AG04449 (cell line): ENCODE measurements around the gene HRC.
"Not testable (repeated sequence)": the region's sequence is repeated elsewhere in the genome, so short reads cannot be mapped to it uniquely, and the experiment has no call there.

ENCODE experiments used
- CTCF ChIA-PET: fragments of 350-600 bp; formaldehyde crosslinking; extraction: SDS; loops from one replicate; lab custom pipeline; 2021; ENCODE audit warnings: antibody characterized with exemption; lab: Yijun Ruan, JAX
- POLR2A ChIA-PET: fragments of 400-600, 350-600 bp; formaldehyde crosslinking; extraction: SDS; loops from one replicate; lab custom pipeline; 2020; ENCODE audit warnings: antibody characterized with exemption, inconsistent platforms; lab: Yijun Ruan, JAX
- DNase-seq: peaks from one replicate; pipeline ENCODE4 v3.0.0-alpha.2; 2010; ENCODE audit warnings: low read depth, low spot score
- H3K4me3 ChIP-seq: 2 replicates; pipeline ENCODE4 v1.5.1; 2011; ENCODE audit warnings: low read depth, mild to moderate bottlenecking, control low read depth, low read length
- TF ChIP-seq, protein P1 (sequence below): IDR thresholded peaks from one replicate; pipeline ENCODE4 v1.5.1; 2011; ENCODE audit warnings: mild to moderate bottlenecking, moderate library complexity, low read length, control low read depth, inconsistent platforms; ENCODE audit not compliant: insufficient read depth; ENCODE audit errors: missing control alignments

HRC gene

DNA sequence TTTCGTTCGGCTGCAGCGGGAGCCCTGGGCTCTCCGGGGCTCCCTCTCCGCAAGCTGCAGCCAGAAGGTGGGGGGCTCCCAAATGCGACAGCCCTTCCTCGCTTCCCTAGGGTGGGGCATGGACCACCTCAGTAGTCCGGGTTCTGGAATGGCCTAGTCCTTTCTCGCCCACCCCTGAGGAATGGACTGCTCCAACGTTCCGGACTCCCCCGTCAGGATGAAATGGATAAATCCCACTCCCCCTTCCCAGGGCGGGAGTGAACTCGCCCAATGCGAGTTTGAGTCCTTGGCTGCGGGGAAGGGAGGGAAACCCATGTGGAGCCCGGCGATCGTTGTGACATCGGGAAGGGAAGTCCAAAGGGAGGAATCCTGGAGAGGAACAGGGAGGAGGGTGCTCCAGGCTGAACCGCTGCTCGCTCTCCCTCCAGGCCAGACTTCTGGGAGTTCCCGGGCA, 5.5 kb downstream of the HRC start:
- TF ChIP-seq, protein P1, sequence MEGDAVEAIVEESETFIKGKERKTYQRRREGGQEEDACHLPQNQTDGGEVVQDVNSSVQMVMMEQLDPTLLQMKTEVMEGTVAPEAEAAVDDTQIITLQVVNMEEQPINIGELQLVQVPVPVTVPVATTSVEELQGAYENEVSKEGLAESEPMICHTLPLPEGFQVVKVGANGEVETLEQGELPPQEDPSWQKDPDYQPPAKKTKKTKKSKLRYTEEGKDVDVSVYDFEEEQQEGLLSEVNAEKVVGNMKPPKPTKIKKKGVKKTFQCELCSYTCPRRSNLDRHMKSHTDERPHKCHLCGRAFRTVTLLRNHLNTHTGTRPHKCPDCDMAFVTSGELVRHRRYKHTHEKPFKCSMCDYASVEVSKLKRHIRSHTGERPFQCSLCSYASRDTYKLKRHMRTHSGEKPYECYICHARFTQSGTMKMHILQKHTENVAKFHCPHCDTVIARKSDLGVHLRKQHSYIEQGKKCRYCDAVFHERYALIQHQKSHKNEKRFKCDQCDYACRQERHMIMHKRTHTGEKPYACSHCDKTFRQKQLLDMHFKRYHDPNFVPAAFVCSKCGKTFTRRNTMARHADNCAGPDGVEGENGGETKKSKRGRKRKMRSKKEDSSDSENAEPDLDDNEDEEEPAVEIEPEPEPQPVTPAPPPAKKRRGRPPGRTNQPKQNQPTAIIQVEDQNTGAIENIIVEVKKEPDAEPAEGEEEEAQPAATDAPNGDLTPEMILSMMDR, result no peak
- ChIA-PET CTCF (interaction anchor here (1.1 to 3.7 kb wide), 6 partner anchors 20 to 157 kb away, joined by 3 to 32 read pairs (median 14); partner anchors contain the start of genes GYS1 and LIN7B), POLR2A (interaction anchor here (2.1 kb wide), 1 partner anchor 35 kb away, joined by 4 read pairs; the partner anchor contains the start of gene LIN7B)
- no peak for DNase-seq
- H3K4me3 ChIP-seq, result peak overlapping the region; percentile 95

DNA sequence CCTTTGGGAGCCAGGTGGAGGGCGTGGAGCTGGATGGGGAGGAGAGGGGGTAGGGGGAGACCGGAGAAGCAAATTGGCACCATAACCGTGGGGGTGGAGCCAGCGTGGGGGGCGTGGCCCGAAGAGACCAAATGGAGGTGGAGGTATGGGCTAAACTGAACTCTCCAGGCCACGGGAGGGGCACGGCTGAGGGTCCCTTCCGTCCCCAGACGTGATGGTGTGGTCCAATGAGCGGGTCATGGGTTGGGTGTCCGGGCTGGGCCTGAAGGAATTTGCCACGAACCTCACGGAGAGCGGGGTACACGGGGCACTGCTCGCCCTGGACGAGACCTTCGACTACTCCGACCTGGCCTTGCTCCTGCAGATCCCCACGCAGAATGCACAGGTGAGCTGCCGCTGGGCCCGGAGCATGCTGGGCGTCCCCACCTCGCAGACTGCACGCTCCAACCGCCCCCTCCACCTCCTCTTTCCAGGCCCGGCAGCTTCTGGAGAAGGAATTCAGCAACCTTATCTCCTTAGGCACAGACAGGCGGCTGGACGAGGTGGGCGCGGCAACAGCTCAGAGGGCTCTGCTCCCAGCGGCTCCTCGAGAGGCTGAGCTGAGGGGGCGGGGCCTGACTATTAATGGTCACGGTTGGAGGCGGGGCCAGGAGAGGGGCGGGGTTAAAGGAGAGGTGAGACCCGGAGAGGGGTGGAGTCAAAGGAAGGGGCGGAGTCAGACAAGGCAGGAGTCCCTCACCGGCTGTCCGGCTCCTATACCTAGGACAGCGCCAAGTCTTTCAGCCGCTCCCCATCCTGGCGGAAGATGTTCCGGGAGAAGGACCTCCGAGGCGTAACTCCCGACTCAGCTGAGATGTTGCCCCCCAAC, 6.2 kb downstream of the HRC start:
- TF ChIP-seq, protein P1, result no peak
- H3K4me3 ChIP-seq, result peak overlapping the region; percentile 95
- ChIA-PET POLR2A (interaction anchor here (0.7 to 2.1 kb wide), 2 partner anchors 35 to 39 kb away, joined by 3 to 4 read pairs; partner anchors contain the start of gene LIN7B), CTCF (interaction anchor here (0.9 to 3.7 kb wide), 11 partner anchors 10 to 156 kb away, joined by 3 to 32 read pairs (median 5); partner anchors contain the start of genes GYS1 and LIN7B)
- no peak for DNase-seq

DNA sequence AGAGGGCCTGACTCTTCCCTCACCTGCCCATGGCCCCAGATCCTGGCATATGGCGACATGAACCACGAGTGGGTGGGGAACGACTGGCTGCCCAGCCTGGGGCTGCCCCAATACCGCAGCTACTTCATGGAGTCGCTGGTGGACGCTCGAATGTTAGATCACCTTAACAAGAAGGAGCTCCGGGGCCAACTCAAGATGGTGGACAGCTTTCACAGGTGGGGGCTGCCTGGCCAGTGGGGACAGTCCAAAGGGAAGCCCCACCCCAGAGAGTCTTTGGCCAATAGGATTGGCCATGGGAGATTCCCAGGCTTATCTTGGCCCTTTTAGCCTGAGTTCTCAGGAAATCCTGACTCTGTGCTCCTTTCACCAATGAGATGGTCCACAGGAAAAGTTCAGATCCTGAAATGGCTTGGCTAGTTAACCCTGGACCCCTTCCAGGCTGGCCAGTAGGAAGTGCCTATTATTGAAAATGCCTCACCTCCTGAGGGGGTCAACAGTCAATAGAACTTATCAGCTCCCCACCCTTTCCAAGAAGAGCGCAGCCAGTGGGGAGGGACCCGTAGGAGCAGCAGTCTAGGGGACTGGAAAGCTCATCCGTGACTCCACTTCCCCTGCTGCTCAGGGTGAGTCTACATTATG, 7.0 kb downstream of the HRC start:
- CTCF ChIA-PET, result interaction anchor here (0.7 to 3.7 kb wide), 11 partner anchors 9 to 148 kb away, joined by 3 to 32 read pairs (median 5); partner anchors contain the start of gene LIN7B
- no peak for DNase-seq
- TF ChIP-seq, protein P1, result no peak
- POLR2A ChIA-PET, result interaction anchor here (0.8 kb wide), 1 partner anchor 14 kb away, joined by 4 read pairs; no protein-coding TSS in a partner anchor
- H3K4me3 ChIP-seq, result no peak overlapping the region

DNA sequence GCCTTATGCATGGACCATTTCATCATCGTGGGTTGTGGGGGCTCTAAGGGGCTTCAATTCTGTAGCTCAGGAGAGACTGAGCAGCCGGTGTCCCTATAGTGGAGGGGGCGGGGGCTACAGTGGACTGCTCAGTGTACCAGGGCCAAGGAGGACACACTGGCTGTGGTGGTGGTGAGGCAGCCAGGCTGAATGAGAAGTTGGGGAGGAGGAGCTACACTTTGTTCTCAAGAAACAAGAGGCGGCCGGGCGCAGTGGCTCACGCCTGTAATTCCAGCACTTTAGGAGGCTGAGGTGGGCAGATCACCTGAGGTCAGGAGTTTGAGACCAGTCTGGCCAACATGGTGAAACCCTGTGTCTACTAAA, 8.8 kb downstream of the HRC start:
- H3K4me3 ChIP-seq, result peak overlapping the region; percentile 43; the same call in 1 of the 2 replicates
- not testable (repeated sequence) for DNase-seq
- ChIA-PET CTCF (interaction anchor here (0.6 to 3.7 kb wide), 29 partner anchors 9 to 167 kb away, joined by 3 to 36 read pairs (median 5); partner anchors contain the start of genes HRC, LIN7B and PPFIA3), POLR2A (interaction anchor here (0.6 kb wide), 1 partner anchor 30 kb away, joined by 3 read pairs; no protein-coding TSS in a partner anchor)

DNA sequence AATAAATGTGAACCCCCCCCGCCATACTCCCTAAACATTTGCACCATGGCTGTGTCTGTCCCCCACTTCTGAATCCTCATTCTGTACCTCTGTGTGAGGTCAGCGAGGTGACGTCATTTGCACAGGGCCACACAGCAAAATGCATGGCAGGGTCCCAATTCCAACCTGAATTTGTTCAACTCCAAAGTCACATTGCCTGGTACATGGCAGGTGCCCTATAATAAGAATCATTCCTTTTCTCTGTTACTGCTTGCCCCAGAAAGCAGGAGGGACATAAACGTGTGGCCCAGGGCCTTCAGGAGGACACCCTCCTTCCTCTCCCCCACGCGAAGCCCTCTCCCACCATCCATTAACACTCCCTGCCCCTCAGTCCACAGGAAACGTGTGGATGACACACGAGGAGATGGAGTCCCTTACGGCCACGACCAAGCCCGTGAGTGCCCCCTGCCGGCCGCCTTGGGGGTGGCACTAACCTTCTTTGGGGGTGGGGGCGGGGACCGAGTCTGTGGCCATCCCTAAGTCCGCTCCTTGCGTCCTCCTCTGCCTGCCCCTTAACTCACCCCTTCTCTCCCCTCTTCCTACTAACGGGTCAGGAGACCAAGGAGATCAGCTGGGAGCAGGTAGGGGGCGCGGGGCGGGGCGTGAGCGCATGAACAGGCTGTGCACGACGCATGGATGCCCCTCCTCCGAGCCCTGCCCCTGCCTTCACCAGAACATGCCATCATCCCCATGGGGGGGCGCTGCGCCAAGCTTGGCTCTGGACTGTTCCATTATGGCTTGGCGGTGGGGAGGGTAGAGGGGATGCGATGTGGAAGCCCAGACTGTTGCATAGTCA, 9.4 kb downstream of the HRC start:
- TF ChIP-seq, protein P1, result peak; percentile 91
- ChIA-PET POLR2A (interaction anchor here (0.6 kb wide), 1 partner anchor 31 kb away, joined by 3 read pairs; no protein-coding TSS in a partner anchor), CTCF (interaction anchor here (0.7 to 3.7 kb wide), 33 partner anchors 10 to 167 kb away, joined by 3 to 36 read pairs (median 4); partner anchors contain the start of genes HRC, LIN7B and PPFIA3)
- DNase-seq, result no peak
- peak overlapping the region; percentile 43 for H3K4me3 ChIP-seq
